ENCODE data around the gene C1orf21. TPM values are rescaled to one million over a fixed set of nuclear protein-coding genes. Genes with fewer than 3 reads are reported as not detected.

Gene C1orf21
- total RNA-seq, 1 donor from 2014 or later: 15.6 TPM

GRCh38 chr1:184428604-184429003 lies 41.8 kb downstream of the C1orf21 start:
- no peak for DNase-seq (ENCODE audit: low spot score)
- peaks cover 3% of the 10 kb centered on the region for H3K36me3 Mint-ChIP-seq (ENCODE audit: low read depth)
- H3K27ac Mint-ChIP-seq (ENCODE audit: unreplicated experiment): no peak overlapping the region
- H3K27me3 Mint-ChIP-seq (ENCODE audit: low read depth): no peaks in the 10 kb centered on the region
- H3K4me1 Mint-ChIP-seq (ENCODE audit: low read depth): no peaks in the 10 kb centered on the region
- TF ChIP-seq CTCF (IDR thresholded peaks at IDR 0.05): peak; percentile 22
- H3K4me3 Mint-ChIP-seq (ENCODE audit: unreplicated experiment): no peak overlapping the region
- peaks cover 7% of the 10 kb centered on the region for H3K9me3 Mint-ChIP-seq (ENCODE audit: low read depth)

GRCh38 chr1:184429335-184429734 lies 42.5 kb downstream of the C1orf21 start:
- no peak for DNase-seq (ENCODE audit: low spot score)
- Mint-ChIP-seq H3K9me3 (ENCODE audit: low read depth) (peaks cover 7% of the 10 kb centered on the region), H3K4me3 (ENCODE audit: unreplicated experiment) (no peak overlapping the region), H3K27ac (ENCODE audit: unreplicated experiment) (no peak overlapping the region), H3K27me3 (ENCODE audit: low read depth) (no peaks in the 10 kb centered on the region), H3K36me3 (ENCODE audit: low read depth) (peaks cover 3% of the 10 kb centered on the region), H3K4me1 (ENCODE audit: low read depth) (no peaks in the 10 kb centered on the region)
- TF ChIP-seq CTCF (IDR thresholded peaks at IDR 0.05): no peak

GRCh38 chr1:184433956-184434502 lies 47.2 kb downstream of the C1orf21 start:
- H3K27ac Mint-ChIP-seq (ENCODE audit: unreplicated experiment): no peak overlapping the region
- no peak for DNase-seq (ENCODE audit: low spot score)
- peaks cover 3% of the 10 kb centered on the region for H3K36me3 Mint-ChIP-seq (ENCODE audit: low read depth)
- no peak for TF ChIP-seq CTCF (IDR thresholded peaks at IDR 0.05)
- H3K27me3 Mint-ChIP-seq (ENCODE audit: low read depth): no peaks in the 10 kb centered on the region
- H3K4me3 Mint-ChIP-seq (ENCODE audit: unreplicated experiment): no peak overlapping the region
- H3K4me1 Mint-ChIP-seq (ENCODE audit: low read depth): no peaks in the 10 kb centered on the region
- H3K9me3 Mint-ChIP-seq (ENCODE audit: low read depth): peaks cover 10% of the 10 kb centered on the region

- peaks cover 2% of the 10 kb centered on the region for H3K9me3 Mint-ChIP-seq (ENCODE audit: low read depth)
- no peak overlapping the region for H3K27ac Mint-ChIP-seq (ENCODE audit: unreplicated experiment)
- H3K27me3 Mint-ChIP-seq (ENCODE audit: low read depth): no peaks in the 10 kb centered on the region
- H3K4me3 Mint-ChIP-seq (ENCODE audit: unreplicated experiment): no peak overlapping the region
- TF ChIP-seq CTCF (IDR thresholded peaks at IDR 0.05): no peak
- no peaks in the 10 kb centered on the region for H3K4me1 Mint-ChIP-seq (ENCODE audit: low read depth)
- H3K36me3 Mint-ChIP-seq (ENCODE audit: low read depth): no peaks in the 10 kb centered on the region
- no peak for DNase-seq (ENCODE audit: low spot score)
Observed at GRCh38 chr1:184437291-184437690, 50.5 kb downstream of the C1orf21 start.

GRCh38 chr1:184438363-184438762 lies 51.5 kb downstream of the C1orf21 start:
- Mint-ChIP-seq H3K4me1 (ENCODE audit: low read depth) (no peaks in the 10 kb centered on the region), H3K4me3 (ENCODE audit: unreplicated experiment) (no peak overlapping the region), H3K36me3 (ENCODE audit: low read depth) (no peaks in the 10 kb centered on the region), H3K9me3 (ENCODE audit: low read depth) (peaks cover 2% of the 10 kb centered on the region), H3K27ac (ENCODE audit: unreplicated experiment) (no peak overlapping the region), H3K27me3 (ENCODE audit: low read depth) (no peaks in the 10 kb centered on the region)
- no peak for TF ChIP-seq CTCF (IDR thresholded peaks at IDR 0.05)
- no peak for DNase-seq (ENCODE audit: low spot score)
